Ecto neural progenitor cell (in vitro differentiated cells): ENCODE results near the gene PCMT1.
"Not testable (repeated sequence)": the region's sequence is repeated elsewhere in the genome, so short reads cannot be mapped to it uniquely, and the experiment has no call there.

Source experiments
- DNase-seq: peaks from one replicate; pipeline ENCODE4 v3.0.0-alpha.2; 2018; ENCODE audit warnings: low spot score

PCMT1 gene

DNA sequence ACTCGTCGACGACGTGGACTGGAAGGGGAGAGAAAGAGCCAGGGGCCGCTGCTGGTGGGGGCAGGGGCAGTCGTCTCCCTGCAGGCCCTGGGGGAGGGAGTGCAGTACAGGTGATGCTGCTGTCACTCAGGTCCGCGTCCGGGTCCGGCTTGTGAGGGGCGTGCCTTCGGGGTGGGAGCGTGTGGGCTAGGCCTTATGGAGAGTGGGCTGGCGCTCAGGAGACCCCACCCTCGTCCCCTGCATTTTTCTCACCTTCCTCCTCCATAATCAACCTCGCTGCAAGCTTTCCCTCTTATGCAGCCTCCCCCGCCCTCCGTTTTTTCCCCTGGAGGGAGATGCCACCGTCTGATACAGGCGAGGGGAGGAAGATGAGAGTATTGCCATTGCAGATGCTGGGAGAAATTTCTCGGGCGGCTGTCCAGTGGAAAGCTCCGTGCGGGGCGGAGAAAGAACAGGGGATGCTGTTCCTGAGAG, 632 bp downstream of the PCMT1 start:
- DNase-seq = no peak

DNA sequence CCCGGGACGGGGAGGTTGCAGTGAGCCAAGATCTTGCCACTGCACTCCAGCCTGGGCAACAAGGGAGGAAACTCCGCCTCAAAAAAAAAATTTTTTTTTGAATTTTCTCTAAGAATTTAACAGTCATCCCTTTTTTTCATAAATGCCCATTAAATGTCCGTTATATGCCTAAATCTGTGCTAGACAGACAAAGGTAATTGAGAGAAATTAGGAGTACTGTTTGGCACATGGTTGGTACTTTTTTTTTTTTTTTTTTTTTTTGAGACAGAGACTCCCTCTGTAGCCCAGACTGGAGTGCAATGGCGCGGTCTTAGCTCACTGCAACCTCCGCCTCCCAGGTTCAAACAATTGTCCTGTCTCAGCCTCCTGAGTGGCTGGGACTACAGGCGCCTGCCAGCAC, 1.7 kb downstream of the PCMT1 start:
- no peak for DNase-seq

DNA sequence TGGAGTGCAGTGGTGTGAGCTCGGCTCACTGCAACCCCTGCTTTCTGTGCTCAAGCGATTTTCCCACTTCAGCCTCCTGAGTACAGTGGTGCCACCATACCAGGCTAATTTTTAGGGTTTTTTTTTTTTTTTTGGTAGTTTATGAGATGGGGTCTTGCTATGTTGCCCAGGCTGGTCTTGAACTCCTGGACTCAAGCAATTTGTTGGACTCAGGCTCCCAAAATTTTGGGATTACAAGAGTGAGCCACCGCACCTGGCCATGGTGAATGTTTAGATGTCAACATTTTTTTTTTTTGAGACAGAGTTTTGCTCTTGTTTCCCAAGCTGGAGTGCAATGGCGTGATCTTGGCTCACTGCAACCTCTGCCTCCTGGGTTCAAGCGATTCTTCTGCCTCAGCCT, 2.4 kb downstream of the PCMT1 start:
- DNase-seq = not testable (repeated sequence)

DNA sequence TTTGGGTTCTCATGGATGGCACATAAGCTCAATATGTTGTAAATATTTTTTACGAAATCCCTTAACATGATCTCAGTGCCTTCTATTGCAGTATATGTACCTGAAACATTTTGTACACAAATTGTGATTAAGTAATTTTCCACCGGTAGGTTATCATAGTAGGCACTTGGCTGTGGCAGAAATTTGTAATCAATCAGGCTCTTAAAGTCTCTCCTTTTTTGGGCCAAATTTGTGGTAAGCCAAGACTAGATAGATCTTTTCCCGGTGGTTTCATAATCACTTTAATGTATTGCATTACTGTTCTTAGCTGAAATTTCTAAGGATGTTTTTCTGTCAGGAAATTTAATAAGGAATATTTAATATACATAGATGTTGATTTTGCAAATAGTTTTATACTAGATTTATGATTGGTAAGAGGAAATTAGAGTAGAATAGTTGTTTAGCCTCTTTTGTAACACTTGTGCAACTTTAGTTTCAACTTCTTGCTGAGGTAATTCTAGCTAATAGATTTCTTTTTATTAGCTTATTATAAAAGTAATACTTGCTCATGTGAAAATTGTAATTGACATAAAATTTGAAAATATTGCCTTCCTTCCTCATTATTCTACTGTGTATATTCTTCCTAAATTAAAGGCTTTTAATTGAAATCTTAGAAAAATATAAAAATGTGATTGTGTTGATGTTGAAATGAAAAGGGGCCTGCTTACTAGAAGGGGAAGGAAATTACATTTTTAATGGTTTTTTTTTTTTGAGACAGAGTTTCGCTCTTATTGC, 3.2 kb downstream of the PCMT1 start:
- no peak for DNase-seq

DNA sequence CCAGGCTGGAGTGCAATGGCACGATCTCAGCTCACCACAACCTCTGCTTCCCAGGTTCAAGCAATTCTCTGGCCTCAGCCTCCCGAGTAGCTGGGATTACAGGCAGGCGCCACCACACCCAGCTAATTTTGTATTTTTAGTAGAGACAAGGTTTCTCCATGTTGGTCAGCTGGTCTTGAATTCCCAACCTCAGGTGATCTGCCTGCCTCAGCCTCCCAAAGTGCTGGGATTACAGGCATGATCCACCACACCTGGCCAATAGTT, 3.8 kb downstream of the PCMT1 start:
- not testable (repeated sequence) for DNase-seq

DNA sequence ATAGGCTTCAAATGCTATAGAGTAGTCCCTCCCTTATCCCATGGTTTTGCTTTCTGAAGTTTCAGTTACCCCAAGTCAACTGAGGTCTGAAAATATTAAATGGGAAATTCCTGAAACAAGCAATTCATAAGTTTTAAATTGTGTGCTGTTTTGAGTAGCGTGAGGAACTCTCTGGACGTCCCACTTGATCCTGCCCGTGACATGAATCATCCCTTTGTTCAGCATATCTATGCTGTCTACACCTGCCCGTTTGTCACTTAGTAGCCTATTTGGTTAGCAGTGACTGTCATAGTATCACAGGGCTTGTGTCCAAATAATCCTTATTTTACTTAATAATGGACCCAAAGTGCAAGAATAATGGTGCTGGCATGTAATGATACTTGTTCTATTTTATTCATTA, 5.0 kb downstream of the PCMT1 start:
- DNase-seq = no peak

DNA sequence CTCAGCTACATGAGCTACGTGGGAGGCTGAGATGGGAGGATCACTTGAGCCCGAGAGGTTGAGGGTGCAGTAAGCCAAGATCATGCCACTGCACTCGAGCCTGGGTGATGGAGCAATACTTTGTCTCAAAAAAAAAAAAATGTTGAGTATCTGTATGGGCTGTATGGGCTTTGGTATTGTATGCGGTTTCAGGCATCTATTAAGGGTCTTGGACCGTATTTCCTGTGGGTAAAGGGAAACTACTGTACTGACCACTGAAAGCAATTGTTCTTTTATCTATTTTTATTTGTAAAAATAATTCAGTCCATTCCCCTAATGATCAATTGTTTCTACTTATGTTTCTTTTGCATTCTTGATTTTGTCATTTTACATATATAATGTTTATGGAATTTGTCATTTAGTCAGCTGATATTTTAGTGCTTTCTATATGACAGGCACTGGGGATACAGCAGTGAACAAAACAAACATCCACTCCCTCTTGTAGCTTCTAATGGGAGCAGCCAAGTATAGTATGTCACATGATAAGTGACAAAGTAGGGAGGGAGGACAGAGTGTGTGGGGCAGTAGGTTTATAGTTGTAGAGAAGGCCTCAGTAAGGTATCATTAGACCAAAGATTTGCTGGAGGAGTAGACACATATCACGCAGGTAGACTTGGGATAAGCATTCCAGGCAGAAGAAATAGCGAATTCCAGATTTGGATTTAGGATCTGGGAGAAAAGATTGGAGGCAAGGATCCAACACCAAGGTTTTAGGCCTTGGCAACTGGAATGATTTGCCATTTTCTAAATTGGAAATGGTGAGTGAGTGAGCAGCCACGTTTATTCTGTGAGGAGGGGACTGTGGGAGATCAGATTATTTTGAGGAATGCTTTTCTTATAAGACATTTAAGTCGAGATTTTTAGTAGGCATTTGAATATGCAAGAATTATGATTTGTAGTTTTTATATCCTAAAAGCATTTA, 6.0 kb downstream of the PCMT1 start:
- no peak for DNase-seq

DNA sequence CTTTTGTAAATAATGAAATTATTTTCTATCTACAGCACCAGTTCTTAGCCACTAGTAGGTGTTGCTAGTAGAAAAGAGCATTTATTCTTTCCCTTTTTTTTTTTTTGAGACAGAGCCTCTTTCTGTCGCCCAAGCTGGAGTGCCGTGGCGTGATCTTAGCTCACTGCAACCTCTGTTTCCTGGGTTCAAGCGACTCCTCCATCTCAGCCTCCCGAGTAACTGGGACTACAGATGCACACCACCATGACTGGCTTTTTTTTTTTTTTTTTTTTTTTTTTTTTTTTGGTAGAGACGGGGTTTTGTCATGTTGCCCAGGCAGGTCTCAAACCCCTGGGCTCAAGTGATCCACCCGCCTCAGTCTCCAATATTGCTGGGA, 6.7 kb downstream of the PCMT1 start:
- no peak for DNase-seq

DNA sequence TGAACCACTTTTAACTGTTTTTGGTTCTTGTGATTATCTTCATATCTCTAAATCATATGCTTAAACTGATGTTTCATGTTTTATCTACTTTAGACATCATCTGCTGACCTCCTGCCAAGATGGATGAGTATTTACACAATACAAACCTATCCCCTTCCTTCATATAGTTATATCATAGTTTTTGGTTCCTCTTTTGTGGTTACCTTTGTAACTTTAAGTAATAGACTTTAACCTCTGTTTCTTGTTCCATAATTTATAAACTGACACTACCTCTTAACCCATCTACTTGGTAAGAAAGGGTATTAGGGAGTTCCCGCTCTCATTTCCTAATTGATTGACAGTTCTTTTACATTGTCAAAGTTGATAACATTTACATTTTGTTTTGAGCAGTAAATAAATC, 11.9 kb downstream of the PCMT1 start:
- no peak for DNase-seq

DNA sequence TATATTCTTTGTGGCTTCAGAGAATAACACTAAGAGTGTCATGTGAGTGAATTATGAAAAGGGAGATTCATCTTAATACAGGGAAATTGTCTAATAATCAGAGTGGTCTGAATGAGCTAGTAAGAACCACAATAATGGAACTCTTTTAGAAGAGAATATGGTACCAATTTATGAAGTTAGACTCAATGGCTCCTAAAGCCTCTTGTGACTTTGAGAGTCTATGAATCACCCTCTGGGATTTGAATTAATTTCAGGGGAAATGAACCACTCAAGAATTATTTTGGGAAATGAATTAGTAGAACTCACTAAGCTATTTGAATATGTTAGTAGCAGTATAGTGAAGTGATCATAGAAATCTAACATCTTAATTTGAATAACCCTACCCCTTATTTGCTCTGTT, 14.3 kb downstream of the PCMT1 start:
- DNase-seq = no peak

DNA sequence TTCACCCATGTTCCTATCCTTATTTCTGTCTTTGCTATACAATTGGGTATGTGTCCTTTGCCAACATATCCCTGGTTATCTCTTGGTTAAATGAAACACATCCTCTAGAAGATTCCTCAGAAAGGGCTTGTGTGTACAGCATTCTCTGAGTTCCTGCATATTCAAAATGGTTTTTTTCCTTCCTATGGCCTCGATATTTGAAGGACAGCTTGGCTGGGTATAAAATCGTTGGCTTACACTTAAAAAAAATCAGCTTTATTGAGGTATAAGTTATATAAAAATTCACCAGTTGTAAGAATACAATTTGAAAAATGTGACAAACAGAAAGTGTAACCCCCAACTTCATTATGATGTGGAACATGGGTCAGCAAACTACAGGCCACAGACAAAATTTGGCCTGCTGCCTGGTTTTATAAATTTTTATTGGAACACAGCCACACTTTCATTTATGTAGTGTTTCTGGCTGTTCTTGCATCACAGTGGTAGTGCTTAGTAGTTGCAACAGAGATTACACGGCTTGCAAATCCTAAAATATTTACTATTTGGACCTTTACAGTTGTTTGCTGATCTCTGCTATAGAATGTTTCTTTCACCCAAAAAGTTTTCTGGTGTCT, 16.7 kb downstream of the PCMT1 start:
- DNase-seq = no peak

DNA sequence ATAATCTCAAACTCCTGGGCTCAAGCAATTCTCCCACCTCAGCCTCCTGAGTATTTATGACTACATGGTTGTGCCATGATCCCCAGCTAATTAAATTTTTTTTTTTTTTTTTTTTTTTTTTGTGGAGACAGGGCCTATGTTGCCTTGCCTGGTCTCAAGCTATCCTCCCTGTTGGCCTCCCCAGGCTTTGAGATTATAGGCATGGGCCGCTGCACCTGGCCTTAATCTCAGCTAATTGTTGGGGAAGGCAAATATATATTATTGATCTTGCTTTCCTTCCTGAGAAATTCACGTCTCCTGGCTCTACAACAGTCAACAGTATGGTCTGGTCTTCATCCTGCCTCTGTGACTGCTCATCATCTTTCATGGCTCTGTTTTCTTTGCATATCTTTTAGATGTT, 20.1 kb downstream of the PCMT1 start:
- no peak for DNase-seq

DNA sequence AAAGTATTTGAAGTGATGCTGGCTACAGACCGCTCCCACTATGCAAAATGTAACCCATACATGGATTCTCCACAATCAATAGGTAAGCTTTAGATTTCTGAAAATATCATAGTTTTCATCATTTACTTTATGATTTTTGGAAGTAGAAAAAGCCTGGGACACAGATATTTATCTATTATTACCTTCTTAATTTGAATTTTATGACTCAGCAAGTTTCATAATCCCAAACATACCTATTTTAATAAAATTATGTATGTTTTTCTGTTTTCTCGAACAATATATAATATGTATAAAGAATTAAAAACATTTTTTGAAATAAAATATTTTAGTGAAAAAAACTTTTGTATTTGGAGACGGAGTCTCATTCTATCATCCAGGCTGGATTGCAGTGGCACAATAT, 21.6 kb downstream of the PCMT1 start:
- no peak for DNase-seq

DNA sequence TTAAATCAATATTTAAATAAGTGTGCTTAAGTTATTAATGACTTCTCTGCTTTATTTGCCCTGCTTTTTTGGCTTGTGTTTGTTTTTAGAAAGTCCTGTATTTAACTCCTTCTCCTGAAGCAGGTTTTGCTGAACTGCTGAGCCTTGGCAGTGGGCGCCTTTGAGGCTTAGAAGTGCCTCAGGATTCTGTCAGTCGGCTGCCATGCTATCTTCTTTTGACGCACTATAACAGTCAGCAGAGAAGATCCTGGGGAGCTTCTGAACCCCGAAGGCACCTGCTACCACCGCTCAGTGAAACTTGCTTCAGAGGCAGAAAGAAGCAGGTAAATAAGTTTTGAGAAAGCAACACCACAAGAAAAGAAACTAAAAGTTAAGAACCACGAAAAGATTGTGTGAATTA, 22.4 kb downstream of the PCMT1 start:
- DNase-seq = no peak

DNA sequence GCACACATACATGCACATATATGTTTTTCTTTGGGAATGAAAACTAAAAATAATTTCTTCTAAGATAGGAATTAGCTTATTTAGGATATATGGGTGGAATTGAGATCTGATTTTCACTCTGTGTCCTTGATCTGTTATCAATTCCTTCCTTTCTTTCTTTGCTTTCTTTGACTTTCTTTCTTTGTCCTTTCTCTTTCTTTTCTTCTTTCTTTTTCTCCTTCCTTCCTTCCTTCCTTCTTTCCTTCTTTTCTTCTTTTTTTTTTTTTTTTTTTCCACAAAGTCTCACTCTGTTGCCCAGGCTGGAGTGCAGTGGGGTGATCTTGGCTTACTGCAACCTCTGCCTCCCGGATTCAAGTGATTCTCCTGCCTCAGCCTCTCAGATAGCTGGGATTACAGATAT, 28.1 kb downstream of the PCMT1 start:
- DNase-seq = no peak

DNA sequence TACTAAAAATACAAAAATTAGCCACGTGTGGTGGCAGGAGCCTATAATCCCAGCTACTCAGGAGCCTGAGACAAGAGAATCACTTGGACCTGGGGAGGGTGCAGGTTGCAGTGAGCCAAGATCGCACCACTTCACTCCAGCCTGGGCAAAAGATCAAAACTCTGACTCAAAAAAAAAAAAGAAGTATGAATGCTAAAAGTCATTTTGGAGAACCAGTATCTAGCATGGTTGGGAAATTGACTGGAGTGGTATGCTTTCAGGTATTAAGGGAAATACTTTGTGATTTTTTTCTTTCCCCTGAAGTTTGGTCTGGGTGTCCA, 30.1 kb downstream of the PCMT1 start:
- no peak for DNase-seq

DNA sequence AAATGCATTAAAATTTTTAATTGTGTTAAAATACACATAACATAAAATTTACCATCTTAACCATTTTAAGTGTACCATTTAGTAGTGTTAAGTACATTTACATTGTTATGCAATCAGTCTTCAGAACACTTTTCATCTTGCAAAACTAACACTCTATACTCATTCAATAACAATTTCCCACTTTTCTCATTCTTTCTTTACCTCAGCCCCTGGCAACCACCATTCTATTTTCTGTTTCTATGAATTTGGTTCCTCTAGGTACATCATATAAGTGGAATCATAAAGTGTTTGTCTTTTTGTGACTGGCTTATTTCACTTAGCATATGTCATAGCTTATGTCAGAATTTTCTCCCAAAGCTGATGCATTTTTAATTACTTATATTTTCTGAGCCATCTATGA, 32.2 kb downstream of the PCMT1 start:
- DNase-seq = no peak

DNA sequence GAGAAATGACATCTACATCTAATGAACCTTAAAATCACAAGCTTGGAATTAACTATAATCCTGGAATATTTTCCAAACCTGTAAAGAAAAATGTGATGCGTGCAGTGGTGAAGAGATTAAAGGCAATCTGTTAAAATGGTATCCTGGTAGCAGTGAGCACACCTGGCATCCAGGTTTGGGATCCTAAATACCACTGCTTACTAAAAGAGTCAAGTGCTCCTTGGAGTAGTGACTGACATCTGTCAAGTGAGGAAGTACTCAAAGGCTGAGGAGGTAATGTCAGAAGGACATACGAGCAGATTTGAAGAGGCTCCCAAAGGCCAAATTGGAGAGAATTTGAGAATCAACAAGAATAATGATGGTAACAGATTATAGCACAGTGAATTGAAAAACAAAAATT, 32.8 kb downstream of the PCMT1 start:
- no peak for DNase-seq

DNA sequence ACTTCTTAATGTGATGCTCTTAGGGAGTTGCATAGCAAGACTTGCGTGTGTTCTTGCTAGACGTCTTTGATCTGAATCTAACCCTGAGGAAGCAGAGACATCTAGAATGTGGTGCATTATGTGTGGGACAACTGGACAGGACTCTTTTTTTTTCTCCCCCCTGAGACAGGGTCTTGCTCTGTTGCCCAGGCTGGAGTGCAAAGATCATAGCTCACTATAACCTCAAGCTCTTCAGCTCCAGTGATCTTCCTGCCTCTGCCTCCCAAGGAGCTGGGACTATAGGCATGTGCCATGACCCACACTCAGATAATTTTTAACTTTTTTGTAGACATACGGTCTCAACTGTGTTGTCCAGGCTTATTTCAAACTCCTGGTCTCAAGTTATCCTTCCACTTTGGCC, 34.0 kb downstream of the PCMT1 start:
- no peak for DNase-seq

DNA sequence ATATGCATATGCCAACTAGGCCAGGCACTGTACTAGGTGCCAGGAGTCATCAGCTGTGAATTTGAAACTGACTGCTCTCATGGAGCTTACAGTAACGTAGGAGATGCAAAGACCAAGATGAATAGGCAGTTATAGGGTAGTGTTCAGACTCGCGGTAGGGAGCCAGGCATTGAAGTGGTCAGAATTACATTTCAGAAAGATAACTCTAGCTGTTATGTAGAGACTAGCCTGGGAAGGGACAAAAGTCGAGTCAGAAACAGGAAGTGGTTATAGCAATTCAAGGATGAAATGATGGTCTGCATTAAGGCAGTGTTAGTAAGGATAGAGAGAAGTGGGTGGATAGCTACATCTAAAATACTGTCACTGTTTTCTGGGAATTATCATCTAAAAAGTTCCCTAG, 56.6 kb downstream of the PCMT1 start:
- DNase-seq = no peak

DNA sequence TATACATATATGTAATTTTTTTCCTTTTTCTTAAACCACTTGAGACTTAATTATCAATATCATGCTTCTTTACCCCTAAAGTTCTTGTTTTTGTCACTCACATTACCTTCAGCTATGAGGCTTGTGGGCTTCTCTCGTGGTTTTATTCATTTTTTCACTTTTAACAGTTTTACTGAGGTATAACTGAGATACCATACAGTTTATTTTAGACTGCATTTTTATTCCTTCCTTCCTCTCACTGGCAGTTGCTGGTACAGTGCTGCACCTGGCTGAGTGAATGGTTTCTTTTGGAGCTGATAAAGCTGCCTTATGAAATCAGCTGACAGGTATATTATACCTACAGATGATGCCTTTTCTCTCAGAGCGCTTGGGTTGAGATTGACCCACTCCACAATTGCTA, 60.3 kb downstream of the PCMT1 start:
- no peak for DNase-seq

DNA sequence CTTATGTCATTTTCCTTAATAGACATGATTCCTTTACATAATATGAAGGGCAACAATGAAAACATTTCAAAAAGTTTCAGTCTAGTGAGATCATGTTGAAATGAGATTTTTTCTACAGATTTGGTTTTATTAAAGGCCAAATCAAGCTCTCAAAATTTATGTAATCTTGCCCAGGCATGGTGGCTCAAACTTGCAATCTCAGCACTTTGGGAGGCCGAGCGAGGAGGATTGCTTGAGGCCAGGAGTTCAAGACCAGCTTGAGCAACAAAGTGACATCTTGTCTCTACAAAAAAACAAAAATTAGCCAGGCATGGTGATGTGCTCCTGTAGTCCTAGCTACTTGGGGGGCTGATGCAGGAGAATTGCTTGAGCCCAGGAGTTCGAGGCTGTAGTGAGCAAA, 63.8 kb downstream of the PCMT1 start:
- no peak for DNase-seq

DNA sequence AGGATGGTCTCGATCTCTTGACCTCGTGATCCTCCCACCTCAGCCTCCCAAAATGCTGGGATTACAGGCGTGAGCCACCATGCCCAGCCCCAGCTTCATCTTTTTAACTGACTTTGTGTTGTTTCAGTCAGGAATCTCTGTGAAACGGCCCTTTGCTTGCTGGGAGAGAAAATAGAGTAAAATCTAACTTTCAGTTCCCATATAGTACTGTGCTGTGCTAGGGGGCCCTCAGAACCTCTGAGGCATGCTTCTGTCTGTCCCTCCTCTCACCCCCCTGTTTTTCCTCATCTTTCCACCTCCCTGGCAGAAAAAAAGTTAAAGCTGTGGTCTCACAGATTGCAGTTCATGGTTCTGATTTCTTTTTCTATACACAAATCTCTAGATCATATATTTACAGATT, 66.2 kb downstream of the PCMT1 start:
- DNase-seq = no peak
